WERI-Rb-1 (cell line): Measurements from ENCODE around the gene SMOC1.

ENCODE experiments used
- DNase-seq: peaks from one replicate; pipeline ENCODE4 v3.0.0-alpha.2; 2020
- H3K27ac ChIP-seq: fragments of 250-450 bp; sonication (Bioruptor Pico); 2 replicates; pipeline ENCODE4 v1.5.1; 2020; ENCODE audit warnings: mild to moderate bottlenecking, moderate library complexity
- H3K27me3 ChIP-seq: fragments of 250-450 bp; sonication (Bioruptor Pico); 2 replicates; pipeline ENCODE4 v1.5.1; 2021; ENCODE audit warnings: mild to moderate bottlenecking, low read depth, moderate library complexity; ENCODE audit not compliant: insufficient read depth, severe bottlenecking
- H3K36me3 ChIP-seq: fragments of 250-450 bp; sonication (Bioruptor Pico); 2 replicates; pipeline ENCODE4 v1.5.1; 2020; ENCODE audit warnings: mild to moderate bottlenecking, moderate library complexity
- H3K4me3 ChIP-seq: 2 replicates; pipeline ENCODE4 v1.5.1; 2011; ENCODE audit warnings: low read depth, mild to moderate bottlenecking, control low read depth, low read length
- H3K9me3 ChIP-seq: fragments of 250-450 bp; sonication (Bioruptor Pico); 2 replicates; pipeline ENCODE4 v1.5.1; 2021; ENCODE audit warnings: mild to moderate bottlenecking, moderate library complexity; ENCODE audit not compliant: severe bottlenecking
- TF ChIP-seq, protein P1 (sequence below): IDR thresholded peaks from 2 replicates; pipeline ENCODE4 v1.5.1; 2011; ENCODE audit warnings: low read depth, mild to moderate bottlenecking, control low read depth, inconsistent platforms, low read length

SMOC1 gene

GRCh38 chr14:69988979-69989378, 109.8 kb downstream of the SMOC1 start:
- TF ChIP-seq, protein P1, sequence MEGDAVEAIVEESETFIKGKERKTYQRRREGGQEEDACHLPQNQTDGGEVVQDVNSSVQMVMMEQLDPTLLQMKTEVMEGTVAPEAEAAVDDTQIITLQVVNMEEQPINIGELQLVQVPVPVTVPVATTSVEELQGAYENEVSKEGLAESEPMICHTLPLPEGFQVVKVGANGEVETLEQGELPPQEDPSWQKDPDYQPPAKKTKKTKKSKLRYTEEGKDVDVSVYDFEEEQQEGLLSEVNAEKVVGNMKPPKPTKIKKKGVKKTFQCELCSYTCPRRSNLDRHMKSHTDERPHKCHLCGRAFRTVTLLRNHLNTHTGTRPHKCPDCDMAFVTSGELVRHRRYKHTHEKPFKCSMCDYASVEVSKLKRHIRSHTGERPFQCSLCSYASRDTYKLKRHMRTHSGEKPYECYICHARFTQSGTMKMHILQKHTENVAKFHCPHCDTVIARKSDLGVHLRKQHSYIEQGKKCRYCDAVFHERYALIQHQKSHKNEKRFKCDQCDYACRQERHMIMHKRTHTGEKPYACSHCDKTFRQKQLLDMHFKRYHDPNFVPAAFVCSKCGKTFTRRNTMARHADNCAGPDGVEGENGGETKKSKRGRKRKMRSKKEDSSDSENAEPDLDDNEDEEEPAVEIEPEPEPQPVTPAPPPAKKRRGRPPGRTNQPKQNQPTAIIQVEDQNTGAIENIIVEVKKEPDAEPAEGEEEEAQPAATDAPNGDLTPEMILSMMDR = no peak
- H3K9me3 ChIP-seq = no peaks in the 10 kb centered on the region
- no peak overlapping the region for H3K27ac ChIP-seq
- no peak for DNase-seq
- H3K4me3 ChIP-seq = no peak overlapping the region
- H3K27me3 ChIP-seq = no peaks in the 10 kb centered on the region
- no peaks in the 10 kb centered on the region for H3K36me3 ChIP-seq

DNA sequence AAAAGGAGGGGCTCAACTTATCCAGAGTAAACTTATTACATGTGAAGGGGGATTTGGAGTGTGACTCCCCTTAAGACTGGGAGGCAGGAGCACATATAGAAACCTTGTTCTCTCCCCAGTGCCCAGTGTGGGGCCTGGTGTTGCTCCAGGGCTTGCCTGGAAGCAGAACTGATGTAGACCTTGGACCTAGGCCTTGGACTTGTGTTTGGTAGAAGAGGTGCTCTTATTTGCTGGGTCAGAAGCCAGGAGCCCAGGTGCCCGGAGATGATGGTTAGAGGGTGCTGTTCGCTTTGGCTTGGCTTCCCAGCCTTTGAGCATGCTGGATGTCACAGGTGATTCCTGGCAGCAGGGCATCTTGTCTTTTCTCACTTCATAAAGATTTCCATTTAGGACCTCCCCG, 110.4 kb downstream of the SMOC1 start:
- Histone ChIP-seq H3K27me3 (no peaks in the 10 kb centered on the region), H3K4me3 (no peak overlapping the region), H3K27ac (no peak overlapping the region), H3K9me3 (no peaks in the 10 kb centered on the region), H3K36me3 (no peaks in the 10 kb centered on the region)
- DNase-seq = no peak
- TF ChIP-seq, protein P1 = no peak

- Histone ChIP-seq H3K4me3 (no peak overlapping the region), H3K27ac (no peak overlapping the region), H3K36me3 (no peaks in the 10 kb centered on the region), H3K9me3 (no peaks in the 10 kb centered on the region), H3K27me3 (no peaks in the 10 kb centered on the region)
- TF ChIP-seq, protein P1 = no peak
- no peak for DNase-seq
Measured at GRCh38 chr14:69990323-69990722, 111.1 kb downstream of the SMOC1 start.

DNA sequence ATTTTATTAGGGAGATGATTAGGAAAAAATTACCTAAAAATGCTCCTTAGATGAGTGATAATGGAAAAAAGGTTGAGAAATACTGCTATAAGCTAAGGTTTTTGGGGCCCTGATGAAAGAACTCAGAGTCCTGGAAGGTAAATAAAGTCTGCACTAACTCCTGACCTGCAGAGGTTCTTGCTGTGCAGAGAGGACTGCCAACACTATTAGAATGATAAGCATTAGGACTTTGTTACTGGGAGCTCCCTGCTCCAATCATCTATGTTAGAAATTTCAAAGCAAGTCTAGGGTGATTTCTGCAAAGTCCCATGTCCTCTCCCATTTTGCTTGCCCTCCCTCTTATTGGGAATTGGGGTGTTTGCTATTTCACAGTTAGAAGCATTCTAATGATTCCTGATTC, 112.2 kb downstream of the SMOC1 start:
- DNase-seq = no peak
- H3K27ac ChIP-seq = no peak overlapping the region
- TF ChIP-seq, protein P1 = no peak
- H3K27me3 ChIP-seq = no peaks in the 10 kb centered on the region
- H3K36me3 ChIP-seq = no peaks in the 10 kb centered on the region
- H3K9me3 ChIP-seq = no peaks in the 10 kb centered on the region
- no peak overlapping the region for H3K4me3 ChIP-seq

GRCh38 chr14:69992564-69992963, 113.3 kb downstream of the SMOC1 start:
- Histone ChIP-seq H3K4me3 (no peak overlapping the region), H3K27me3 (no peaks in the 10 kb centered on the region), H3K36me3 (no peaks in the 10 kb centered on the region), H3K27ac (no peak overlapping the region), H3K9me3 (no peaks in the 10 kb centered on the region)
- TF ChIP-seq, protein P1 = no peak
- no peak for DNase-seq

DNA sequence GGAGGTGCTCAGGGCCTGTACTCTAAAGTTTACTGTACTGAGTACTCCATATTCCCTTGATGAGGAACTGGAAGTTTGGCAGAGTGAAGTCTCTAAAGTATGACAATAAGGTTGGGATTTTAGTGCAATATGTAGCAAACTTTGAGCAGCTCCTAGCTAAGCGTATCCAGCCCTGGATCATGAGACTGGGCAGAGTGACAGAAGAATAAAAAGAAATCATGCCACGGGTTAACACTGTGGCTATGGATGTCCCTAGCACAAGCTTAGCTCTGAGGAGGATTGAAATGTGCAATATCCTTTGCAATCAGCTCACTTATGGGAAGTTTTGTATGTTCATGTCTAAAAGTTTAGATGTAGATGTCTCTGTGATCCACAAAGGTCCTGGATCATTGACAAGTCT, 114.1 kb downstream of the SMOC1 start:
- Histone ChIP-seq H3K27me3 (no peaks in the 10 kb centered on the region), H3K4me3 (no peak overlapping the region), H3K36me3 (no peaks in the 10 kb centered on the region), H3K9me3 (no peaks in the 10 kb centered on the region), H3K27ac (no peak overlapping the region)
- TF ChIP-seq, protein P1 = no peak
- DNase-seq = no peak
